NCI-H2107 treated with DMSO at 0.1 percent for 48 hours (cell line): ENCODE data around the gene EVL.
"Not testable (repeated sequence)": the region's sequence is repeated elsewhere in the genome, so short reads cannot be mapped to it uniquely, and the experiment has no call there.

ENCODE experiments used
- DNase-seq: peaks from one replicate; lab custom pipeline; 2025; ENCODE audit not compliant: unreplicated experiment; lab: John Stamatoyannopoulos, UW

The EVL gene

GRCh38 chr14:100064335-100065092, 708 bp upstream of the EVL start:
- not testable (repeated sequence) for DNase-seq

- no peak for DNase-seq
Observed at GRCh38 chr14:100065942-100066574, 836 bp downstream of the EVL start.

DNA sequence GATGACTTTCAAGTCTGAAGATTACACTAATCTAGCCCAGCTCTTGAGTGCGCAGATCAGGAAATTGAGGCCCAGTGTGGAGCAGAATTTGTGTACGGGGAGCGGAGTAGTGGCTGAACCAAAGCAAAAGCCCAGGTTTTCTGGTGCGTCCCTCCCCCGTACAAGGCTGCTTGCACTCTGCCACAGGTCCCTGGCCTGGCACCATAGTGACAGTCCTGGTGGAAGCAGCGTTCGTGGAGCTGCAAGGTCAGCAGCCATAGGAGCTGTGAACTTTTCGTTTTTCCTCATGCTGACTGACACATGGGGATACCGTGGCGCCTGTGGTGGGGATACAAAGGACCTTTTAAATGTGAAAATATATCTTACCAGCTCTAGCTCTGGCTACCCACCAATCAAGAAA, 1.7 kb downstream of the EVL start:
- DNase-seq = no peak

- no peak for DNase-seq
Observed at GRCh38 chr14:100067481-100067880, 2.3 kb downstream of the EVL start.

GRCh38 chr14:100067971-100068959, 3.0 kb downstream of the EVL start:
- peak; percentile 32 for DNase-seq

- DNase-seq = peak; percentile 87
Observed at GRCh38 chr14:100069161-100069800, 4.1 kb downstream of the EVL start.

GRCh38 chr14:100070310-100070709, 5.1 kb downstream of the EVL start:
- no peak for DNase-seq

DNA sequence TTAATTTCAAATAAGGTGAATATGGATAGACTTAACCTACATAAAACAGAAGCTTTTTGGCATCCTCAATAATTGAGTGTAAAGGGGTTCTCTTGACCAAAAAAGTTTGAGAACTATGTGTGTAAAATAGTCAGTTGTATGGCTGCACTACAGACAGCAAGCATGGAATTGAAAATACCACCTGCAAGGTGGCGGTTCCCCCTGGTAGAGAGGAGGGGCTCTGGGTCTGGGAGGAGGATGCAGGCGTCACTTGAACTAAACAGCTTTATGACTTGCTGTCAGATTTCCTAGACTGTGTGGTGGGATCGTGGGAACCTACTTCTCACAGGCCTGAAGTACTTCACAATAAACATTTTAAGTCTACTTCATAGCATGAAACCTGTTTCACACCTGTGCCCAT, 6.3 kb downstream of the EVL start:
- no peak for DNase-seq

GRCh38 chr14:100072783-100073346, 7.6 kb downstream of the EVL start:
- no peak for DNase-seq

DNA sequence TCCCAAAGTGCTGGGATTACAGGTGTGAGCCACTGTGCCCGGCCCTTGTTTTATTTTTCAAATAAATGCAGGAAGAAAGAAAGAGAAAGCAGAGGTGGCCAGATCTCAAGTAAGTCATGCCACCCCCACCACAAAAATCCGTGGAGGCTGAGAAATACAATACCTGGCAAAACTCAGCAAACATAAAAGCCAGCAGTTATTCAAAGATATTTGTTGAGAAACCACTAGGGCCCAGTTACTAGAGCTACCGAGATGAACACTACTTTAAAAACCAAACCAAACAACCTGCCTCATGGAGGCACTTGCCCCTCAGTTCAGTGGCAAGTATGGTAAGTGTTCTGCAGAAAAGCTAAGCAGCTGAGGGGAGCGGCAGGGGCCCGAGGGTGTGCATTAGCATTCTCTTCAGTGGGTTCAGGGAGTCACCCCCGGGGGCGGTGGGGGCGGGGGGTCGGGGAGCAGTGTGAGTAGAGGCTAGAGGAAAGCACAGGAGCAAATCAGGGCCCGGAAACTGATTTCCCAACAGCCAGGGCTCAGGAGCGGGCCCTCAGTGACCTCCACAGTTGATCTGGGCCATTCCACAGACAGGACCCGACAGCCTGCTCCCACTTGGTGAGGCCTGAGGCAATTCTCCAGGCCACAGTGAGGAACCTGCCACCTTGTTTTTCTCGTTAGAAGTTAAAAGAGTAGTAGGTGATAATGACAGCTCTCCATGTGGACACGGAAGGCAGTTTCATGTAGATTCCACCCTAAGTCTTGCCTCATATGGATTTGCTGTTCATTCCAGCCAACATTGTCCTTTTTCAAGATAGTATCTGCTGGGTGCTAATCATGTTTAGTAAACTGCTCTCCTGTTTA, 8.6 kb downstream of the EVL start:
- DNase-seq = peak; percentile 61

DNA sequence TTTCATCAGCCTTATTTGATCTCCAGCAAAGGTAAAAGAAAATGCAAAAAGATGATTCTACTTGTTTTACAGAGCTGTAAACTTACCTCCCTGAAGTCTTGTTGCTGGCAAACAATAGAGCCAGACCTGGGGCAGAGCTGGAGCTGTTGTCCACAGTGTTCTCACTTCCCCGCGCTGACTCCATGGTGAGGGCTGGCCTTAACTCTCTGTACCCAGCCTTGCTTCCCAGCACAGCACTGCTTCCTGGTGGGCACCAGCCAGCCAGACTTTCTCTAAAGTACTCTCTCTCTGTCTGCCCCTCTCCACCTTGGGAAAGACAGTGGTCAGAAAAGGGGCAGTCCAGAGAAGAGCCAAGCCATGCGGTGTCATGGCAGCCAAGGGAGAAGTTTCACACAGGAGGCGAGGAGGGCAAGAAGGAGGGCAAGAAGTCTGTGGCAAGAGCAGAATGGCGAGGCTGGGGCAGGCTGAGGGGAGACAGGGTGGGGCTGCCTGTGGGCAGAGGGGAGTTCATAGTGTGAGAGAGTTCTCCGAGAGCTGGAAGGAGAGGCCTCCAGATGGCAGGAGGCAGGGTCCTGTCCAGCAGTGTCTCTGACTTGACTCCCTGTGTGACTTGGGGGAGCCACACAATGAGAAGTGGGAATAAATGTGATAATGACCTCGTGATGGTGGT, 9.3 kb downstream of the EVL start:
- no peak for DNase-seq

- no peak for DNase-seq
Observed at GRCh38 chr14:100075681-100076080, 10.5 kb downstream of the EVL start.

DNA sequence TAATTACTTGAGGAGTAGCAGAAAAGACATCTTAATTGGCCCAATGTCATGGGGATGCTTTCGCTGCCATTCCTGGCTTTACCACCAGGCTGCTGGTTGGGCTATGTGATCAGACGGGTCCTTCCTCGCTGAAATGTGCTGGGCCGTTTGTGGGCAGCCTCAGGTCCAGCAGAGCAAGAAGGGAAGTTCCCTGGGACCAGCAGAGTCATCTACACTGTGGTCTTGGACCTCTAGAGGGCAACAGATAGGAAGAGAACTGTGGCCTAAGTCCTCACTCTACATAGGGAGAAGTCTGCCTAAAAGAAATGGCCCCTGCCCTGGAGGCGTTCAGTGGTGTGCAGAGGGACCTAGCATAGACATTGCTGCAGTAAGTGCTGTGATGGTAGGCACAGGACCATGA, 10.9 kb downstream of the EVL start:
- DNase-seq = no peak

DNA sequence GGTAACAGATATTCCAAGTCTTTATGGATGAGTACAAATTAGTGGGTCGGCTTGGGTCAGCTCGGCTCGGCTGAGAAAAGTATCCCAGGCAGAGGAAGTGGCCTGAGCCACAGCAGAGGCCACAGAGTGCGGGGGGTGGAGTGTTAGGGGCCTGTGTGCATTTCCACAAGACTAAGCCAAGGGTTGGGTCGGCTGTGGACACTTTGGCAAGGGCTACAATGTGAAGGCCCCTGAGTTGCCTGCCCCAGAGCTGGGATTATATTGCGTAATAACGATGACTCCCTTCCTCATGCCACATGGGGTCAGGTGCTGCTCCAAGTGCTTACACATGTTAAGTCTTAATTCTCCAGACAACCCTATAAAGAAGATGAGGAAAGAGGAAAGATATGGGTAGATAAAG, 11.4 kb downstream of the EVL start:
- no peak for DNase-seq

DNA sequence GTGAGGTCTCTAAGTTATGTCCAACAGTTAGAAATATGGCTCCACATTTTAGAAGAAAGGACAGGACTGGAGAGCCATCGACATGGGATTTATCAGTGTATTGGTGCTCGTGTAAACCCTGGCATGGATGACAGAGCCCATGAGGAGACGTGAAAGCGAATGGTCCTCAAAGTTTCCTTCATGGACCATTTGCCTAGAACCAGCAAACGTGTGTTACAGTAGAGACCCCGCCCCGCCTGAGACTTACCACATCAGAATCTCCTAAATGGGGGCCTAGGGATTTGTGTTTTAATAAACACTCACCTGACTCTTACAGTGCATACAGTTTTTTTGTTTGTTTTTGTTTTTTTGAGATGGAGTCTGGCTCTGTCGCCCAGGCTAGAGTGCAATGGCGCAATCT, 12.2 kb downstream of the EVL start:
- no peak for DNase-seq

GRCh38 chr14:100078216-100078803, 13.1 kb downstream of the EVL start:
- DNase-seq = no peak

DNA sequence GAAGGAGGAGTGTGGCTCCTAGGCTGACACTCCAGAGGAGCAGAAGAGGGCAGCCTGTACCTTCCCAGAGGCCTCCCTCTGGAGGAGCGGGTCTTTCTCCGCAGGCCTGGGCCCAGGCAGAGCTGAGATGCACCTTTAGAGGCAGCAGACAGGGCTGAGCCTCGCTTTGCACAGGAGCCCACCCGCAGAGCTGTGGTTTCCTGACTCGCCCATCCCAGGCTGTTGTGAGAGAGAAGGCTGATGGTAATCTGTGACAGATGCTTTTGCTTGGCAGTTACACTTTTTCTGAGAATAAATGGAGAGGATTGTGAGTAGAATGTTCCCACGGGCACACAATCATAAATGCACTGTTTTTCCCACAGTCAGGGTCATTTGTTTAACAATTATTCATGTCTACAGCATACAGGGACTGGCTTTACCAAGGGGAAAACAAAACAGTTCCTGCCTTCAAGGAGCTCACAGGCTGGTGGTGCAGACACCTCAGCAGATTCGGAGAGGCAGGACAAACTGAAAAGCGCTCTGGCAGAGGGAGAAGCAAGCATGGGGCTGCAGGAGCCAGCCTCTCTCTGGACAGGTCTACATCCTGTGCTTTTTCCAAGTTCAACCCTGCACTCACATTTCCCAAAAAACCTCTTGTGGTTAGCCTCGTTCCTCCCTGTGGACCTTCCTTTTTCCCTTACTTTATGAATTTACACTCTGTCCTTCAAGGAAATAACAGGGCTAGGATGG, 13.9 kb downstream of the EVL start:
- peak; percentile 75 for DNase-seq

GRCh38 chr14:100079726-100080005, 14.4 kb downstream of the EVL start:
- no peak for DNase-seq

GRCh38 chr14:100080206-100080605, 15.0 kb downstream of the EVL start:
- no peak for DNase-seq
